HEK293 (cell line): ENCODE measurements around the gene SLA2.

ENCODE experiments used
- CTCF ChIA-PET: fragments of 350-600 bp; formaldehyde crosslinking; extraction: SDS; loops from one replicate; lab custom pipeline; 2021; ENCODE audit warnings: antibody characterized with exemption; lab: Yijun Ruan, JAX
- POLR2A ChIA-PET: fragments of 300-600 bp; formaldehyde crosslinking; extraction: SDS; loops from one replicate; lab custom pipeline; 2020; ENCODE audit warnings: antibody characterized with exemption, inconsistent platforms; lab: Yijun Ruan, JAX
- H3K27ac ChIP-seq: fragments of 200-500 bp; sonication (Bioruptor generic); 2 replicates; pipeline ENCODE4 v1.5.1; 2014; ENCODE audit warnings: low read depth, low read length, control low read depth, inconsistent platforms; ENCODE audit errors: extremely low read depth
- H3K36me3 ChIP-seq, 2 experiments: fragments of 200-500 bp in 1 of 2; sonication (Bioruptor generic) in 1 of 2; 1 replicate in 1 of 2; 2 replicates in 1 of 2; pipeline ENCODE4 v1.5.1; 2014 to 2017; ENCODE audit warnings: inconsistent platforms in 2 of 2, low read length in 2 of 2; ENCODE audit not compliant: control insufficient read depth in 2 of 2, insufficient read depth in 1 of 2
- H3K4me1 ChIP-seq: fragments of 200-500 bp; sonication (Bioruptor generic); 2 replicates; pipeline ENCODE4 v1.5.1; 2014; ENCODE audit warnings: mild to moderate bottlenecking, low read length, inconsistent platforms; ENCODE audit not compliant: control insufficient read depth, insufficient read depth
- H3K4me3 ChIP-seq: 2 replicates; pipeline ENCODE4 v1.5.1; 2011; ENCODE audit warnings: low read depth, mild to moderate bottlenecking, control low read depth, low read length, moderate library complexity
- H3K9me3 ChIP-seq: fragments of 200-500 bp; sonication (Bioruptor generic); 2 replicates; pipeline ENCODE4 v1.5.1; 2014; ENCODE audit warnings: low read depth, low read length, inconsistent platforms; ENCODE audit not compliant: control insufficient read depth, insufficient read depth
- BCL11A ChIP-seq: fragments of 450-650 bp; formaldehyde crosslinking; IDR thresholded peaks from 2 replicates; pipeline ENCODE4 v1.5.1; 2016; ENCODE audit warnings: low read depth, missing biosample characterization, missing genetic modification characterization
- GLI4 ChIP-seq: fragments of 450-650 bp; formaldehyde crosslinking; IDR thresholded peaks from 2 replicates; pipeline ENCODE4 v1.5.1; 2016; ENCODE audit warnings: missing biosample characterization, missing genetic modification characterization
- HOXA7 ChIP-seq: sonication (generic); formaldehyde crosslinking; IDR thresholded peaks from 2 replicates; pipeline ENCODE4 v1.8.1; 2022; ENCODE audit warnings: missing genetic modification reagents, borderline replicate concordance
- HOXD13 ChIP-seq: sonication (generic); formaldehyde crosslinking; IDR thresholded peaks from 2 replicates; pipeline ENCODE4 v1.8.0; 2022; ENCODE audit warnings: missing genetic modification reagents, borderline replicate concordance
- KLF1 ChIP-seq: fragments of 450-650 bp; formaldehyde crosslinking; IDR thresholded peaks from 2 replicates; pipeline ENCODE4 v1.5.1; 2016; ENCODE audit warnings: missing biosample characterization, missing genetic modification characterization
- KLF10 ChIP-seq: fragments of 450-650 bp; IDR thresholded peaks from 2 replicates; pipeline ENCODE4 v1.5.1; 2018; ENCODE audit warnings: missing biosample characterization, mild to moderate bottlenecking, missing genetic modification characterization
- SP2 ChIP-seq: fragments of 450-650 bp; formaldehyde crosslinking; IDR thresholded peaks from 2 replicates; pipeline ENCODE4 v1.5.1; 2016; ENCODE audit warnings: missing biosample characterization, missing genetic modification characterization
- ZNF2 ChIP-seq: fragments of 450-650 bp; formaldehyde crosslinking; IDR thresholded peaks from 2 replicates; pipeline ENCODE4 v1.5.1; 2016; ENCODE audit warnings: missing biosample characterization, missing genetic modification characterization
- ZNF23 ChIP-seq: fragments of 450-650 bp; formaldehyde crosslinking; IDR thresholded peaks from 2 replicates; pipeline ENCODE4 v1.5.1; 2016; ENCODE audit warnings: missing biosample characterization, missing genetic modification characterization, borderline replicate concordance
- ZNF280C ChIP-seq: fragments of 450-650 bp; formaldehyde crosslinking; IDR thresholded peaks from 2 replicates; pipeline ENCODE4 v1.5.1; 2016; ENCODE audit warnings: missing biosample characterization, missing genetic modification characterization
- ZNF302 ChIP-seq: fragments of 450-650 bp; formaldehyde crosslinking; IDR thresholded peaks from 2 replicates; pipeline ENCODE4 v1.5.1; 2016; ENCODE audit warnings: missing biosample characterization, missing genetic modification characterization, low read depth
- ZNF311 ChIP-seq: fragments of 450-650 bp; formaldehyde crosslinking; IDR thresholded peaks from 2 replicates; pipeline ENCODE4 v1.5.1; 2017; ENCODE audit warnings: missing biosample characterization, missing genetic modification characterization, borderline replicate concordance
- ZNF341 ChIP-seq: fragments of 450-650 bp; formaldehyde crosslinking; IDR thresholded peaks from 2 replicates; pipeline ENCODE4; 2016; ENCODE audit warnings: low read depth, missing biosample characterization, missing genetic modification characterization
- ZNF362 ChIP-seq: fragments of 450-650 bp; formaldehyde crosslinking; IDR thresholded peaks from 2 replicates; pipeline ENCODE4 v1.5.1; 2016; ENCODE audit warnings: missing biosample characterization, missing genetic modification characterization
- ZNF48 ChIP-seq: fragments of 450-650 bp; formaldehyde crosslinking; IDR thresholded peaks from 2 replicates; pipeline ENCODE4 v1.5.1; 2016; ENCODE audit warnings: missing biosample characterization, missing genetic modification characterization
- ZNF529 ChIP-seq: fragments of 450-650 bp; formaldehyde crosslinking; IDR thresholded peaks from 2 replicates; pipeline ENCODE4 v1.5.1; 2017; ENCODE audit warnings: missing genetic modification characterization, missing biosample characterization; ENCODE audit not compliant: insufficient replicate concordance
- ZNF692 ChIP-seq: fragments of 450-650 bp; formaldehyde crosslinking; IDR thresholded peaks from 2 replicates; pipeline ENCODE4 v1.5.1; 2016; ENCODE audit warnings: missing biosample characterization, missing genetic modification characterization
- ZNF76 ChIP-seq: fragments of 450-650 bp; formaldehyde crosslinking; IDR thresholded peaks from 2 replicates; pipeline ENCODE4; 2016; ENCODE audit warnings: low read depth, missing biosample characterization, missing genetic modification characterization, borderline replicate concordance
- ZNF830 ChIP-seq: fragments of 450-650 bp; IDR thresholded peaks from 2 replicates; pipeline ENCODE4 v1.5.0; 2018; ENCODE audit warnings: missing biosample characterization, missing genetic modification characterization, low read depth, mild to moderate bottlenecking, moderate library complexity
- TF ChIP-seq, protein P1 (sequence below): fragments of 450-650 bp; formaldehyde crosslinking; IDR thresholded peaks from 2 replicates; pipeline ENCODE4 v1.5.1; 2016; ENCODE audit warnings: missing biosample characterization, missing genetic modification characterization
- TF ChIP-seq, protein P2 (sequence below): fragments of 450-650 bp; formaldehyde crosslinking; IDR thresholded peaks from 2 replicates; pipeline ENCODE4 v1.5.1; 2016; ENCODE audit warnings: missing biosample characterization, missing genetic modification characterization
- TF ChIP-seq, protein P3 (sequence below): fragments of 450-650 bp; formaldehyde crosslinking; conservative IDR thresholded peaks from 2 replicates; pipeline ENCODE4 v1.5.1; 2016; ENCODE audit warnings: low read depth, missing biosample characterization, missing genetic modification characterization

The SLA2 gene

GRCh38 chr20:36623444-36623843, 22.6 kb downstream of the SLA2 start:
- Histone ChIP-seq H3K4me1 (no peaks in the 10 kb centered on the region), H3K4me3 (no peak overlapping the region), H3K36me3 (no peaks in the 10 kb centered on the region; a peak in 1 of 3 replicates), H3K27ac (no peak overlapping the region), H3K9me3 (no peaks in the 10 kb centered on the region)
- ChIA-PET CTCF (interaction anchor here (0.7 to 2.4 kb wide), 3 partner anchors 10 to 75 kb away, joined by 3 to 11 read pairs (median 3); no protein-coding TSS in a partner anchor), POLR2A (no interaction called here)
- TF ChIP-seq, protein P1, sequence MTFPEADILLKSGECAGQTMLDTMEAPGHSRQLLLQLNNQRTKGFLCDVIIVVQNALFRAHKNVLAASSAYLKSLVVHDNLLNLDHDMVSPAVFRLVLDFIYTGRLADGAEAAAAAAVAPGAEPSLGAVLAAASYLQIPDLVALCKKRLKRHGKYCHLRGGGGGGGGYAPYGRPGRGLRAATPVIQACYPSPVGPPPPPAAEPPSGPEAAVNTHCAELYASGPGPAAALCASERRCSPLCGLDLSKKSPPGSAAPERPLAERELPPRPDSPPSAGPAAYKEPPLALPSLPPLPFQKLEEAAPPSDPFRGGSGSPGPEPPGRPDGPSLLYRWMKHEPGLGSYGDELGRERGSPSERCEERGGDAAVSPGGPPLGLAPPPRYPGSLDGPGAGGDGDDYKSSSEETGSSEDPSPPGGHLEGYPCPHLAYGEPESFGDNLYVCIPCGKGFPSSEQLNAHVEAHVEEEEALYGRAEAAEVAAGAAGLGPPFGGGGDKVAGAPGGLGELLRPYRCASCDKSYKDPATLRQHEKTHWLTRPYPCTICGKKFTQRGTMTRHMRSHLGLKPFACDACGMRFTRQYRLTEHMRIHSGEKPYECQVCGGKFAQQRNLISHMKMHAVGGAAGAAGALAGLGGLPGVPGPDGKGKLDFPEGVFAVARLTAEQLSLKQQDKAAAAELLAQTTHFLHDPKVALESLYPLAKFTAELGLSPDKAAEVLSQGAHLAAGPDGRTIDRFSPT (tag by site-specific recombination), result no peak
- no peak for TF ChIP-seq ZNF280C (tag by site-specific recombination)
- TF ChIP-seq KLF1, result no peak
- no peak for TF ChIP-seq ZNF311 (tag by site-specific recombination)
- TF ChIP-seq ZNF302 (tag by site-specific recombination), result no peak
- no peak for TF ChIP-seq KLF10 (tag by site-specific recombination)
- TF ChIP-seq ZNF529 (tag by site-specific recombination), result no peak
- TF ChIP-seq ZNF362 (tag by site-specific recombination), result no peak
- TF ChIP-seq ZNF2 (tag by site-specific recombination), result no peak
- TF ChIP-seq ZNF692 (tag by site-specific recombination), result no peak
- TF ChIP-seq ZNF341 (tag by site-specific recombination), result no peak
- no peak for TF ChIP-seq GLI4
- no peak for TF ChIP-seq ZNF76 (tag by site-specific recombination)
- TF ChIP-seq HOXD13 (CRISPR knock-in tag), result no peak
- no peak for TF ChIP-seq ZNF830 (tag by site-specific recombination)
- TF ChIP-seq HOXA7 (CRISPR knock-in tag), result no peak

DNA sequence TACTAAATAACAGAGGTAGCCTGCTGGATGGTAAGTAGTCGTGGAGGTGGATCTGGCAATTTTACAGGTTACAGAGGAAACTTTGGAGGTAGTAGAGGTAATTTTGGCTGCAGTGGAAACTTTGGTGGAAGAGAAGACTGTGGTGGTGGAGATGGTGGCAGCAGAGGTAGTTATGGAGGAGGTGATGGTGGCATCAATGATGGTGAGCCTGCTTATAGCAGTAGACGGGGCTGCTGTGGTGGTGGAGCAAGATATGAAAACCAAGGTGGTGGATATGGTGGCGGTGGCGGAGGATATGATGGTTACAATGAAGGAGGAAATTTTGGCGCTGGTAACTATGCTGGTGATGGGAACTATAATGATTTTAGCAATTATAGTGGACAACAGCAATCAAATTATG, 25.1 kb downstream of the SLA2 start:
- TF ChIP-seq BCL11A (tag by site-specific recombination) (no peak), SP2 (tag by site-specific recombination) (no peak), ZNF23 (tag by site-specific recombination) (no peak), ZNF48 (tag by site-specific recombination) (no peak)
- TF ChIP-seq, protein P2, sequence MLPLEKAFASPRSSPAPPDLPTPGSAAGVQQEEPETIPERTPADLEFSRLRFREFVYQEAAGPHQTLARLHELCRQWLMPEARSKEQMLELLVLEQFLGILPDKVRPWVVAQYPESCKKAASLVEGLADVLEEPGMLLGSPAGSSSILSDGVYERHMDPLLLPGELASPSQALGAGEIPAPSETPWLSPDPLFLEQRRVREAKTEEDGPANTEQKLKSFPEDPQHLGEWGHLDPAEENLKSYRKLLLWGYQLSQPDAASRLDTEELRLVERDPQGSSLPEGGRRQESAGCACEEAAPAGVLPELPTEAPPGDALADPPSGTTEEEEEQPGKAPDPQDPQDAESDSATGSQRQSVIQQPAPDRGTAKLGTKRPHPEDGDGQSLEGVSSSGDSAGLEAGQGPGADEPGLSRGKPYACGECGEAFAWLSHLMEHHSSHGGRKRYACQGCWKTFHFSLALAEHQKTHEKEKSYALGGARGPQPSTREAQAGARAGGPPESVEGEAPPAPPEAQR (tag by site-specific recombination), result no peak
- TF ChIP-seq, protein P3, sequence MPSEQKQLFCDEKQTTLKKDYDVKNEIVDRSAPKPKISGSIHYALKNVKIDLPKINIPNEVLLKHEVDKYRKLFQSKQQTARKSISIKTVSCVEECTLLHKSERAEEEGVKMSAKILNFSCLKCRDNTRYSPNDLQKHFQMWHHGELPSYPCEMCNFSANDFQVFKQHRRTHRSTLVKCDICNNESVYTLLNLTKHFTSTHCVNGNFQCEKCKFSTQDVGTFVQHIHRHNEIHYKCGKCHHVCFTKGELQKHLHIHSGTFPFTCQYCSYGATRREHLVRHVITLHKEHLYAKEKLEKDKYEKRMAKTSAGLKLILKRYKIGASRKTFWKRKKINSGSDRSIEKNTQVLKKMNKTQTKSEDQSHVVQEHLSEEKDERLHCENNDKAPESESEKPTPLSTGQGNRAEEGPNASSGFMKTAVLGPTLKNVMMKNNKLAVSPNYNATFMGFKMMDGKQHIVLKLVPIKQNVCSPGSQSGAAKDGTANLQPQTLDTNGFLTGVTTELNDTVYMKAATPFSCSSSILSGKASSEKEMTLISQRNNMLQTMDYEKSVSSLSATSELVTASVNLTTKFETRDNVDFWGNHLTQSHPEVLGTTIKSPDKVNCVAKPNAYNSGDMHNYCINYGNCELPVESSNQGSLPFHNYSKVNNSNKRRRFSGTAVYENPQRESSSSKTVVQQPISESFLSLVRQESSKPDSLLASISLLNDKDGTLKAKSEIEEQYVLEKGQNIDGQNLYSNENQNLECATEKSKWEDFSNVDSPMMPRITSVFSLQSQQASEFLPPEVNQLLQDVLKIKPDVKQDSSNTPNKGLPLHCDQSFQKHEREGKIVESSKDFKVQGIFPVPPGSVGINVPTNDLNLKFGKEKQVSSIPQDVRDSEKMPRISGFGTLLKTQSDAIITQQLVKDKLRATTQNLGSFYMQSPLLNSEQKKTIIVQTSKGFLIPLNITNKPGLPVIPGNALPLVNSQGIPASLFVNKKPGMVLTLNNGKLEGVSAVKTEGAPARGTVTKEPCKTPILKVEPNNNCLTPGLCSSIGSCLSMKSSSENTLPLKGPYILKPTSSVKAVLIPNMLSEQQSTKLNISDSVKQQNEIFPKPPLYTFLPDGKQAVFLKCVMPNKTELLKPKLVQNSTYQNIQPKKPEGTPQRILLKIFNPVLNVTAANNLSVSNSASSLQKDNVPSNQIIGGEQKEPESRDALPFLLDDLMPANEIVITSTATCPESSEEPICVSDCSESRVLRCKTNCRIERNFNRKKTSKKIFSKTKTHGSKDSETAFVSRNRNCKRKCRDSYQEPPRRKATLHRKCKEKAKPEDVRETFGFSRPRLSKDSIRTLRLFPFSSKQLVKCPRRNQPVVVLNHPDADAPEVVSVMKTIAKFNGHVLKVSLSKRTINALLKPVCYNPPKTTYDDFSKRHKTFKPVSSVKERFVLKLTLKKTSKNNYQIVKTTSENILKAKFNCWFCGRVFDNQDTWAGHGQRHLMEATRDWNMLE, result no peak
- TF ChIP-seq, all 188 proteins: peak for 0
- ChIA-PET CTCF (interaction anchor here (1.3 kb wide), 1 partner anchor 8 kb away, joined by 5 read pairs; no protein-coding TSS in a partner anchor), POLR2A (no interaction called here)
- H3K9me3 ChIP-seq, result no peaks in the 10 kb centered on the region
- no peaks in the 10 kb centered on the region for H3K4me1 ChIP-seq
- no peak overlapping the region for H3K27ac ChIP-seq
- no peaks in the 10 kb centered on the region; a peak in 1 of 3 replicates for H3K36me3 ChIP-seq
- H3K4me3 ChIP-seq, result no peak overlapping the region
